ENCODE measurements around the gene LIMK1.

- TF ChIP-seq ATF3 (IDR thresholded peaks at IDR 0.05): no peak
- TF ChIP-seq CTCF (IDR thresholded peaks at IDR 0.05 in 2 of 3, conservative IDR thresholded peaks at IDR 0.05 in 1 of 3; ENCODE audit: borderline replicate concordance in 1 of 3, insufficient read depth in 1 of 3, low read depth in 2 of 3, low read length in 2 of 3): no peak
- no peak for TF ChIP-seq POLR2AphosphoS5 (IDR thresholded peaks at IDR 0.05; ENCODE audit: low read depth, low read length)
- no peak for TF ChIP-seq EZH2 (IDR thresholded peaks at IDR 0.05)
- TF ChIP-seq EGR1 (IDR thresholded peaks at IDR 0.05; ENCODE audit: low read depth): no peak
- TF ChIP-seq RAD21 (IDR thresholded peaks at IDR 0.05; ENCODE audit: low read depth): no peak
- no peak for TF ChIP-seq YY1 (IDR thresholded peaks at IDR 0.05; ENCODE audit: extremely low read depth, insufficient replicate concordance, low read depth, low read length)
These were observed 24.6 kb upstream of the LIMK1 start for GRCh38 chr7:74059037-74059436.

Measured in HCT116 (cell line).